HG03342 (cell line): ENCODE data around the gene HOXC11.

Experiments used
- ATAC-seq: cut with Tn5 transposase; IDR thresholded peaks from one replicate; pipeline ENCODE4 v1.9.1; 2021; ENCODE audit warnings: mild to moderate bottlenecking, moderate library complexity; ENCODE audit not compliant: unreplicated experiment

HOXC11 gene

GRCh38 chr12:53956251-53956887, 16.6 kb upstream of the HOXC11 start:
- no peak for ATAC-seq

GRCh38 chr12:53956914-53957536, 15.9 kb upstream of the HOXC11 start:
- no peak for ATAC-seq

GRCh38 chr12:53958128-53958527, 14.8 kb upstream of the HOXC11 start:
- no peak for ATAC-seq

- no peak for ATAC-seq
Observed at GRCh38 chr12:53959314-53959713, 13.6 kb upstream of the HOXC11 start.

GRCh38 chr12:53960187-53961024, 12.5 kb upstream of the HOXC11 start:
- no peak for ATAC-seq

- ATAC-seq = no peak
Observed at GRCh38 chr12:53961025-53961761, 11.7 kb upstream of the HOXC11 start.

- ATAC-seq = no peak
Observed at GRCh38 chr12:53963005-53963404, 9.9 kb upstream of the HOXC11 start.

GRCh38 chr12:53963434-53964314, 9.3 kb upstream of the HOXC11 start:
- no peak for ATAC-seq

- no peak for ATAC-seq
Observed at GRCh38 chr12:53964315-53964713, 8.6 kb upstream of the HOXC11 start.

- ATAC-seq = no peak
Observed at GRCh38 chr12:53965281-53966084, 7.4 kb upstream of the HOXC11 start.

GRCh38 chr12:53966085-53966384, 6.9 kb upstream of the HOXC11 start:
- no peak for ATAC-seq

- ATAC-seq = no peak
Observed at GRCh38 chr12:53966385-53967133, 6.4 kb upstream of the HOXC11 start.

- no peak for ATAC-seq
Observed at GRCh38 chr12:53967421-53967925, 5.5 kb upstream of the HOXC11 start.

- ATAC-seq = no peak
Observed at GRCh38 chr12:53968214-53969127, 4.5 kb upstream of the HOXC11 start.

- ATAC-seq = no peak
Observed at GRCh38 chr12:53969588-53970259, 3.2 kb upstream of the HOXC11 start.

GRCh38 chr12:53970451-53970850, 2.5 kb upstream of the HOXC11 start:
- no peak for ATAC-seq

GRCh38 chr12:53971129-53971528, 1.8 kb upstream of the HOXC11 start:
- no peak for ATAC-seq
